ENCODE data around the gene CETN3. TPM values are rescaled to one million over a fixed set of nuclear protein-coding genes. Genes with fewer than 3 reads are reported as not detected.
A peak's percentile ranks its signal among the peaks of the same experiment; 100 is the strongest.

The CETN3 gene
- total and polyA plus RNA-seq, 9 of the 15 experiments (the other 6 are each of a cell fraction or from before 2014, with no cell fraction given), result 43.3 to 113 (median 82.4) TPM

GRCh38 chr5:90408571-90409317 is 812 bp downstream of the CETN3 start (continued):
- TF ChIP-seq AFF4 (CRISPR knock-in tag; IDR thresholded peaks at IDR 0.05) (no peak), MYC (IDR thresholded peaks at IDR 0.05; ENCODE audit: low read depth, low read length) (peak; percentile 51; the same call in 1 of the 2 replicates), MYC (CRISPR knock-in tag; IDR thresholded peaks at IDR 0.05; ENCODE audit: borderline replicate concordance, low read depth) (no peak), ZNF23 (CRISPR knock-in tag; IDR thresholded peaks at IDR 0.05) (no peak), ZSCAN32 (CRISPR knock-in tag; IDR thresholded peaks at IDR 0.05) (no peak), SMAD4 (CRISPR knock-in tag; conservative IDR thresholded peaks at IDR 0.05) (0 out of 2 replicates have a peak, but pooled peaks have one; percentile 18), NR0B1 (IDR thresholded peaks at IDR 0.05; ENCODE audit: partially characterized antibody) (no peak), MAFG (tag; conservative IDR thresholded peaks at IDR 0.05) (no peak; the same call in 1 of the 2 replicates), ZNF436 (CRISPR knock-in tag; IDR thresholded peaks at IDR 0.05) (no peak), PRDM10 (IDR thresholded peaks at IDR 0.05; ENCODE audit: partially characterized antibody) (peak; percentile 17), ZNF609 (CRISPR knock-in tag; IDR thresholded peaks at IDR 0.05; ENCODE audit: borderline replicate concordance) (no peak), COPS2 (conservative IDR thresholded peaks at IDR 0.05) (no peak)

Data from K562 (cell line).